IMR-90 (cell line): ENCODE data around the gene SGPL1. TPM values are rescaled to one million over a fixed set of nuclear protein-coding genes. Genes with fewer than 3 reads are reported as not detected.

Experiments
- ATAC-seq: fragments of 200-7000 bp; cut with Tn5 transposase; 2 replicates; pipeline ENCODE4 v1.9.1; 2020; ENCODE audit warnings: low read depth, mild to moderate bottlenecking, moderate library complexity
- BruUV-seq: library from RNA; stranded (reverse); fragments of 400-500 nt; replicated peaks from 2 replicates; lab custom pipeline; 2021; lab: Mats Ljungman, UMichigan
- CTCF ChIA-PET: fragments of 300-600 bp; formaldehyde crosslinking; extraction: SDS; loops from one replicate; lab custom pipeline; 2021; ENCODE audit warnings: antibody characterized with exemption; lab: Yijun Ruan, JAX
- POLR2A ChIA-PET: fragments of 300-600 bp; sonication (Branson Sonifier 250); formaldehyde crosslinking; loops from one replicate; lab custom pipeline; 2022; ENCODE audit warnings: antibody characterized with exemption; ENCODE audit not compliant: unreplicated experiment; lab: Charles Lee
- DNase-seq: peaks from one replicate; pipeline ENCODE4 v3.0.0; 2013
- H2AFZ ChIP-seq: replicated peaks from 2 replicates; pipeline ENCODE3; 2013; ENCODE audit warnings: low read length, mild to moderate bottlenecking; ENCODE audit not compliant: poor library complexity
- H2AK5ac ChIP-seq: 2 replicates; pipeline ENCODE4 v1.6.1; 2013; ENCODE audit warnings: low read depth, low read length, inconsistent platforms
- H2AK9ac ChIP-seq: replicated peaks from 2 replicates; pipeline ENCODE3; 2013; ENCODE audit warnings: mild to moderate bottlenecking, low read depth, low read length, moderate library complexity; ENCODE audit not compliant: poor library complexity
- H2BK120ac ChIP-seq: 2 replicates; pipeline ENCODE4 v1.6.1; 2013; ENCODE audit warnings: low read depth, low read length, inconsistent platforms
- H2BK15ac ChIP-seq: 3 replicates; pipeline ENCODE4 v1.6.1; 2013; ENCODE audit warnings: low read depth, low read length, inconsistent platforms
- H2BK20ac ChIP-seq: 2 replicates; pipeline ENCODE4 v1.6.1; 2013; ENCODE audit warnings: low read depth, mild to moderate bottlenecking, inconsistent platforms, low read length, moderate library complexity
- H2BK5ac ChIP-seq: 2 replicates; pipeline ENCODE4 v1.6.1; 2013; ENCODE audit warnings: mild to moderate bottlenecking, low read depth, low read length, inconsistent platforms; ENCODE audit not compliant: poor library complexity, severe bottlenecking
- H3K14ac ChIP-seq: replicated peaks from 2 replicates; pipeline ENCODE4 v1.6.1; 2013; ENCODE audit warnings: low read depth, low read length, inconsistent platforms
- H3K18ac ChIP-seq: 2 replicates; pipeline ENCODE4 v1.6.1; 2013; ENCODE audit warnings: low read depth, low read length, control low read depth
- H3K23ac ChIP-seq: 2 replicates; pipeline ENCODE4 v1.6.1; 2013; ENCODE audit warnings: low read depth, low read length, inconsistent platforms
- H3K27ac ChIP-seq: 2 replicates; pipeline ENCODE4 v1.5.1; 2013; ENCODE audit warnings: mild to moderate bottlenecking, control low read depth, low read length; ENCODE audit not compliant: insufficient read depth
- H3K27me3 ChIP-seq: 2 replicates; pipeline ENCODE4 v1.6.1; 2013; ENCODE audit warnings: low read length; ENCODE audit not compliant: control insufficient read depth, insufficient read depth
- H3K36me3 ChIP-seq: 2 replicates; pipeline ENCODE4 v1.6.1; 2013; ENCODE audit warnings: low read length, mixed read lengths; ENCODE audit not compliant: control insufficient read depth, insufficient read depth
- H3K4ac ChIP-seq: 2 replicates; pipeline ENCODE4 v1.6.1; 2013; ENCODE audit warnings: low read depth, low read length, inconsistent platforms
- H3K4me1 ChIP-seq: 2 replicates; pipeline ENCODE4 v1.6.1; 2013; ENCODE audit warnings: low read length, mixed read lengths; ENCODE audit not compliant: control insufficient read depth, insufficient read depth
- H3K4me2 ChIP-seq: 2 replicates; pipeline ENCODE4 v1.6.1; 2013; ENCODE audit warnings: low read depth, mild to moderate bottlenecking, control low read depth, low read length, moderate library complexity
- H3K4me3 ChIP-seq: 2 replicates; pipeline ENCODE4 v1.5.1; 2013; ENCODE audit warnings: low read depth, mild to moderate bottlenecking, control low read depth, low read length, moderate library complexity; ENCODE audit not compliant: insufficient read depth
- H3K56ac ChIP-seq: 2 replicates; pipeline ENCODE4 v1.6.1; 2013; ENCODE audit warnings: low read length, inconsistent platforms; ENCODE audit not compliant: insufficient read depth; ENCODE audit errors: extremely low read depth
- H3K79me1 ChIP-seq, 2 experiments: 2 replicates each; pipeline ENCODE4 v1.6.1; 2013; ENCODE audit warnings: low read length in 2 of 2, inconsistent platforms in 1 of 2, low read depth in 1 of 2
- H3K9ac ChIP-seq: 2 replicates; pipeline ENCODE4 v1.6.1; 2013; ENCODE audit warnings: low read depth, low read length, control low read depth
- H3K9me1 ChIP-seq: 2 replicates; pipeline ENCODE4 v1.6.1; 2013; ENCODE audit warnings: low read length, inconsistent platforms; ENCODE audit not compliant: insufficient read depth
- H3K9me3 ChIP-seq: 2 replicates; pipeline ENCODE4 v1.6.1; 2013; ENCODE audit warnings: low read length; ENCODE audit not compliant: control insufficient read depth, insufficient read depth
- H4K20me1 ChIP-seq: 2 replicates; pipeline ENCODE4 v1.6.1; 2013; ENCODE audit warnings: low read length, inconsistent platforms; ENCODE audit not compliant: insufficient read depth
- H4K5ac ChIP-seq: 2 replicates; pipeline ENCODE4 v1.6.1; 2013; ENCODE audit warnings: mild to moderate bottlenecking, low read depth, low read length, control low read depth
- H4K8ac ChIP-seq, 2 experiments: 2 replicates each; pipeline ENCODE4 v1.6.1; 2013; ENCODE audit warnings: low read depth in 2 of 2, low read length in 2 of 2, control low read depth in 1 of 2, inconsistent platforms in 1 of 2
- H4K91ac ChIP-seq: 2 replicates; pipeline ENCODE4 v1.6.1; 2013; ENCODE audit warnings: low read depth, low read length, inconsistent platforms; ENCODE audit not compliant: insufficient read depth
- BHLHE40 ChIP-seq: fragments of 150-350 bp; IDR thresholded peaks from 2 replicates; pipeline ENCODE4 v1.6.1; 2016; ENCODE audit warnings: mild to moderate bottlenecking, low read depth, low read length
- CEBPB ChIP-seq: IDR thresholded peaks from 2 replicates; pipeline ENCODE4 v1.6.1; 2012; ENCODE audit warnings: low read depth, low read length, improper control_type of control experiment
- MAFK ChIP-seq: IDR thresholded peaks from 2 replicates; pipeline ENCODE4 v1.6.1; 2012; ENCODE audit warnings: low read depth, low read length, improper control_type of control experiment
- MAZ ChIP-seq: IDR thresholded peaks from 2 replicates; pipeline ENCODE4 v1.6.1; 2012; ENCODE audit warnings: low read depth, mild to moderate bottlenecking, low read length, improper control_type of control experiment, moderate library complexity, borderline replicate concordance
- MXI1 ChIP-seq: IDR thresholded peaks from 2 replicates; pipeline ENCODE4 v1.6.1; 2012; ENCODE audit warnings: low read depth, mild to moderate bottlenecking, low read length, moderate library complexity, borderline replicate concordance
- POLR2A ChIP-seq: IDR thresholded peaks from 2 replicates; pipeline ENCODE4 v1.6.1; 2012; ENCODE audit warnings: mild to moderate bottlenecking, low read depth, low read length
- RAD21 ChIP-seq: IDR thresholded peaks from 2 replicates; pipeline ENCODE4 v1.6.1; 2012; ENCODE audit warnings: low read length, improper control_type of control experiment
- RCOR1 ChIP-seq: IDR thresholded peaks from 2 replicates; pipeline ENCODE4 v1.6.1; 2012; ENCODE audit warnings: mild to moderate bottlenecking, low read length, improper control_type of control experiment; ENCODE audit not compliant: insufficient replicate concordance
- RFX5 ChIP-seq: IDR thresholded peaks from 2 replicates; pipeline ENCODE4 v1.8.0; 2012; ENCODE audit warnings: low read depth, mild to moderate bottlenecking, low read length, moderate library complexity
- SMC3 ChIP-seq: fragments of 150-350 bp; IDR thresholded peaks from 2 replicates; pipeline ENCODE4 v1.6.1; 2016; ENCODE audit warnings: low read depth, mild to moderate bottlenecking, antibody characterized with exemption, low read length, moderate library complexity
- WGBS, 2 experiments: methylation state at CpG; one replicate each; pipeline versions ENCODE4 v1.1.5 to v1.1.7; 2013; ENCODE audit warnings: missing lambda C conversion rate in 2 of 2; ENCODE audit not compliant: insufficient read length in 1 of 2; ENCODE audit errors: extremely low coverage in 2 of 2; 5-methylcytosine and 5-hydroxymethylcytosine counted together
- dilution Hi-C: fragments of 300-500 bp; cut with HindIII; formaldehyde crosslinking; loops from one replicate; pipeline ENCODE4 v1.14.3; 2018; ENCODE audit warnings: low sequenced_read_pairs; ENCODE audit not compliant: unreplicated experiment
- in situ Hi-C: fragments of 300-500 bp; cut with MboI; formaldehyde crosslinking; loops from 3 replicates; pipeline ENCODE4 v1.14.3; 2019; ENCODE audit warnings: low sequenced_read_pairs, inconsistent platforms, mixed read lengths
- intact Hi-C: fragments of 100-400 bp; cut with micrococcal nuclease; formaldehyde crosslinking; loops from 2 replicates; pipeline ENCODE4 v1.10.0; 2022
- polyA plus RNA-seq, 3 experiments: library from polyadenylated mRNA; depleted of rRNA; stranded (reverse); fragments of >200 nt; gene quantifications; 2 replicates each; pipeline ENCODE4 v1.2.3, GENCODE V29; 2012; ENCODE audit warnings: low replicate concordance in 1 of 3
- total RNA-seq: library from RNA; depleted of rRNA; stranded (reverse); fragments of >200 nt; gene quantifications from 2 replicates; pipeline ENCODE4 v1.2.3, GENCODE V29; 2012
- TF ChIP-seq, protein P1 (sequence below): fragments of 150-350 bp; IDR thresholded peaks from 2 replicates; pipeline ENCODE4 v1.6.1; 2016; ENCODE audit warnings: low read depth, mild to moderate bottlenecking, low read length, moderate library complexity, borderline replicate concordance

Gene SGPL1
- total and polyA plus RNA-seq, 2 of the 4 experiments (the other 2 are of a cell fraction) = 12.2 to 26.7 TPM

- Histone ChIP-seq H2BK120ac (no peak overlapping the region), H3K56ac (no peak overlapping the region), H2BK5ac (no peak overlapping the region), H2AK9ac (no peak overlapping the region), H3K79me1 (no peaks in the 10 kb centered on the region), H3K9ac (no peak overlapping the region), H3K4ac (no peak overlapping the region), H3K4me3 (no peak overlapping the region), H4K8ac (no peak overlapping the region), H2BK15ac (no peak overlapping the region), H3K23ac (no peak overlapping the region), H3K27ac (no peak overlapping the region), H2AFZ (no peak overlapping the region), H3K36me3 (no peaks in the 10 kb centered on the region), H3K9me1 (no peaks in the 10 kb centered on the region), H3K4me1 (no peaks in the 10 kb centered on the region), H3K4me2 (no peak overlapping the region), H4K91ac (no peak overlapping the region), H3K9me3 (no peaks in the 10 kb centered on the region), H2BK20ac (no peak overlapping the region), H4K20me1 (no peaks in the 10 kb centered on the region), H2AK5ac (no peak overlapping the region), H4K5ac (no peak overlapping the region), H3K27me3 (peaks cover 59% of the 10 kb centered on the region), H3K18ac (no peak overlapping the region), H3K14ac (no peak overlapping the region)
- intact Hi-C loops (no loop called here), in situ Hi-C loops (no loop called here), dilution Hi-C loops (no loop called here)
- POLR2A ChIA-PET = no interaction called here
- CTCF ChIA-PET = no interaction called here
- TF ChIP-seq SMC3 (no peak), RFX5 (no peak), MXI1 (no peak), RCOR1 (no peak), RAD21 (no peak), CEBPB (no peak), MAZ (no peak), BHLHE40 (no peak), POLR2A (no peak), MAFK (no peak)
- TF ChIP-seq, protein P1, sequence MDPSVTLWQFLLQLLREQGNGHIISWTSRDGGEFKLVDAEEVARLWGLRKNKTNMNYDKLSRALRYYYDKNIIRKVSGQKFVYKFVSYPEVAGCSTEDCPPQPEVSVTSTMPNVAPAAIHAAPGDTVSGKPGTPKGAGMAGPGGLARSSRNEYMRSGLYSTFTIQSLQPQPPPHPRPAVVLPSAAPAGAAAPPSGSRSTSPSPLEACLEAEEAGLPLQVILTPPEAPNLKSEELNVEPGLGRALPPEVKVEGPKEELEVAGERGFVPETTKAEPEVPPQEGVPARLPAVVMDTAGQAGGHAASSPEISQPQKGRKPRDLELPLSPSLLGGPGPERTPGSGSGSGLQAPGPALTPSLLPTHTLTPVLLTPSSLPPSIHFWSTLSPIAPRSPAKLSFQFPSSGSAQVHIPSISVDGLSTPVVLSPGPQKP = no peak
- no CpG with 5 or more reads among the region's 22 CpGs for WGBS, 2 experiments
- BruUV-seq = no TSS peak
- DNase-seq = no peak
- ATAC-seq = no peak
Observed at GRCh38 chr10:70918851-70919530, 103.2 kb downstream of the SGPL1 start.
